ENCODE data around the gene HIC1. TPM values are rescaled to one million over a fixed set of nuclear protein-coding genes. Genes with fewer than 3 reads are reported as not detected.

The HIC1 gene
- total RNA-seq, 1 donor from 2014 or later: 15.0 TPM

GRCh38 chr17:2111691-2112090, 56.8 kb downstream of the HIC1 start:
- intact Hi-C loops (cut with DNase I): no loop called here
- DNase-seq (ENCODE audit: low spot score): no peak

Small RNA genes within 50 kb of the gene (microRNA-seq; reads per million reads assigned to microRNA genes)
- 459 reads per million, percentile 79 among the genes with 10 or more reads in this experiment for gene MIR132
- gene MIR212: 33.8 reads per million, percentile 45 among the genes with 10 or more reads in this experiment

Other genes with a start within 250 kb of the HIC1 start
- gene SMYD4, start 225.2 kb upstream of the HIC1 start, total RNA-seq: 8.8 TPM
- gene RPA1, start 225.1 kb upstream of the HIC1 start, total RNA-seq: 76.7 TPM
- gene RTN4RL1, start 29.8 kb upstream of the HIC1 start, total RNA-seq: 0.32 TPM
- gene DPH1, start 24.9 kb upstream of the HIC1 start, total RNA-seq: 28.8 TPM
- gene OVCA2, start 13.1 kb upstream of the HIC1 start, total RNA-seq: 19.8 TPM
- gene SMG6, start 248.7 kb downstream of the HIC1 start, total RNA-seq: 19.7 TPM
- 9.3 TPM for gene SRR, start 248.8 kb downstream of the HIC1 start, total RNA-seq